ENCODE measurements around the gene NPLOC4.

NPLOC4 gene

DNA sequence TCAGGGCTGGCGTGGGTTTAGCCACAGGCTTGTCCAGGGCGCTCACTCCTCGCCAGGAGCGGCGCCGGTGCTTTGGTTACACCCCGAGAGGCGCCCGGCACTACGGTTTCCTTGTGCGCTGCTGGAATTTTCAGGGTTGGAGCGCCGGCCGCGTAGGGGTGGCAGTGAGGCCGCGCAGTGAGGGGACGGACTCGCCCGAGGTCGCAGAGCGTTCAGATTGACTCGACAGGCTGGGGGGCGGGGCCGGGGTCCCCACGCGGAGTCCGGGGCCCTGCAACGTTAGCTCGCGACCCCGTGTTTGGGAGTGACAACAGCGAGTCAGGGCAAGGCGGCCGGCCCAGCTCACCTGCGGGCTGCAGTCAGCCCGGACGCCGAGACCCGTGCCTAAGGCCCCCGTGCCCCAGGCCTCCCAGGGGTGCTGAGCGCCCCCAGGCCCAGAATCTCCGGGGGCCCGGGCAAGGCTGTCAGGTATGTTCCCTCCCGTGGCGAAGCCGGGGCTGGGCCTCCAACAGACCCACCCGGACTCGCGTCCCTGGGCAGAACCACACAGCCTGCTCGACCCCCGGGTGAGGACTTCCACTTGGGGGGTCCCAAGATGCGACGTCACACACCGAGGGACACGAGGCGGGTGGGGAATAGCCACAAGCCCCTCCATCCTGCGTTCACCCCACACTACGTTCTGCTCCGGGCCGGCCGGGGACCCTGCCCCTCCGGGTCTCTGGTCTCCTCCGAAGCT, 123.0 kb downstream of the NPLOC4 start (continued):
- TF ChIP-seq ZNF624 (tag by site-specific recombination; IDR thresholded peaks at IDR 0.05): no peak
- no peak for TF ChIP-seq SALL2 (tag by site-specific recombination; IDR thresholded peaks at IDR 0.05; ENCODE audit: borderline replicate concordance)
- no peak for TF ChIP-seq ZNF24 (tag by site-specific recombination; IDR thresholded peaks at IDR 0.05)
- no peak for TF ChIP-seq PRDM1 (tag by site-specific recombination; IDR thresholded peaks at IDR 0.05)
- peak; percentile 98 for TF ChIP-seq PATZ1 (tag by site-specific recombination; IDR thresholded peaks at IDR 0.05)
- no peak for TF ChIP-seq MYNN (tag by site-specific recombination; IDR thresholded peaks at IDR 0.05; ENCODE audit: borderline replicate concordance)
- no peak for TF ChIP-seq ZNF514 (tag by site-specific recombination; IDR thresholded peaks at IDR 0.05)
- peak; percentile 60 for TF ChIP-seq ZBTB26 (tag by site-specific recombination; optimal IDR thresholded peaks at IDR 0.05)
- TF ChIP-seq ZNF335 (tag by site-specific recombination; conservative IDR thresholded peaks at IDR 0.05): peak; percentile 76; the same call in 1 of the 2 replicates
- peak; percentile 31; the same call in 1 of the 2 replicates for TF ChIP-seq ZFP37 (tag by site-specific recombination; IDR thresholded peaks at IDR 0.05)
- TF ChIP-seq ZNF544 (tag by site-specific recombination; IDR thresholded peaks at IDR 0.05): no peak
- TF ChIP-seq, protein P1, sequence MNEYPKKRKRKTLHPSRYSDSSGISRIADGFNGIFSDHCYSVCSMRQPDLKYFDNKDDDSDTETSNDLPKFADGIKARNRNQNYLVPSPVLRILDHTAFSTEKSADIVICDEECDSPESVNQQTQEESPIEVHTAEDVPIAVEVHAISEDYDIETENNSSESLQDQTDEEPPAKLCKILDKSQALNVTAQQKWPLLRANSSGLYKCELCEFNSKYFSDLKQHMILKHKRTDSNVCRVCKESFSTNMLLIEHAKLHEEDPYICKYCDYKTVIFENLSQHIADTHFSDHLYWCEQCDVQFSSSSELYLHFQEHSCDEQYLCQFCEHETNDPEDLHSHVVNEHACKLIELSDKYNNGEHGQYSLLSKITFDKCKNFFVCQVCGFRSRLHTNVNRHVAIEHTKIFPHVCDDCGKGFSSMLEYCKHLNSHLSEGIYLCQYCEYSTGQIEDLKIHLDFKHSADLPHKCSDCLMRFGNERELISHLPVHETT (tag by site-specific recombination; IDR thresholded peaks at IDR 0.05): no peak
- TF ChIP-seq, protein P2, sequence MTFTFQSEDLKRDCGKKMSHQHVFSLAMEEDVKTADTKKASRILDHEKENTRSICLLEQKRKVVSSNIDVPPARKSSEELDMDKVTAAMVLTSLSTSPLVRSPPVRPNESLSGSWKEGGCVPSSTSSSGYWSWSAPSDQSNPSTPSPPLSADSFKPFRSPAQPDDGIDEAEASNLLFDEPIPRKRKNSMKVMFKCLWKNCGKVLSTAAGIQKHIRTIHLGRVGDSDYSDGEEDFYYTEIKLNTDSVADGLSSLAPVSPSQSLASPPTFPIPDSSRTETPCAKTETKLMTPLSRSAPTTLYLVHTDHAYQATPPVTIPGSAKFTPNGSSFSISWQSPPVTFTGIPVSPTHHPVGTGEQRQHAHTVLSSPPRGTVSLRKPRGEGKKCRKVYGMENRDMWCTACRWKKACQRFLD (tag by site-specific recombination; IDR thresholded peaks at IDR 0.05): no peak
- no peak for TF ChIP-seq ZNF184 (tag by site-specific recombination; IDR thresholded peaks at IDR 0.05)
- TF ChIP-seq ZNF660 (tag by site-specific recombination; IDR thresholded peaks at IDR 0.05): no peak
- TF ChIP-seq ZNF596 (tag by site-specific recombination; IDR thresholded peaks at IDR 0.05): no peak
- 0 out of 2 replicates have a peak, but pooled peaks have one; percentile 29 for TF ChIP-seq ZSCAN16 (tag by site-specific recombination; IDR thresholded peaks at IDR 0.05)
- TF ChIP-seq ZNF202 (tag by site-specific recombination; IDR thresholded peaks at IDR 0.05; ENCODE audit: borderline replicate concordance): no peak
- TF ChIP-seq TRIM28 (IDR thresholded peaks at IDR 0.05; ENCODE audit: borderline replicate concordance, low read length): no peak
- no peak for TF ChIP-seq ZNF792 (tag by site-specific recombination; IDR thresholded peaks at IDR 0.05)
- no peak for TF ChIP-seq ZNF621 (tag by site-specific recombination; IDR thresholded peaks at IDR 0.05)
- TF ChIP-seq ZNF354C (tag by site-specific recombination; IDR thresholded peaks at IDR 0.05; ENCODE audit: borderline replicate concordance, low read depth): no peak
- peak; percentile 66 for TF ChIP-seq ZNF341 (tag by site-specific recombination; IDR thresholded peaks at IDR 0.05; ENCODE audit: low read depth)
- peak; percentile 15; the same call in 1 of the 2 replicates for TF ChIP-seq BCL11A (tag by site-specific recombination; IDR thresholded peaks at IDR 0.05; ENCODE audit: low read depth)
- TF ChIP-seq ZNF292 (tag by site-specific recombination; IDR thresholded peaks at IDR 0.05; ENCODE audit: borderline replicate concordance, low read depth): no peak
- peak; percentile 99 for TF ChIP-seq ZBTB10 (tag by site-specific recombination; IDR thresholded peaks at IDR 0.05)
- no peak for TF ChIP-seq ZNF112 (tag by site-specific recombination; IDR thresholded peaks at IDR 0.05)
- no peak for TF ChIP-seq ZNF701 (tag by site-specific recombination; IDR thresholded peaks at IDR 0.05)
- TF ChIP-seq ZNF513 (tag by site-specific recombination; IDR thresholded peaks at IDR 0.05): no peak
- no peak for TF ChIP-seq ZNF488 (tag by site-specific recombination; IDR thresholded peaks at IDR 0.05)

Measured in HEK293 (cell line).